GM10266 (cell line): ENCODE results near the gene CDH13.

Experiments
- DNase-seq: peaks from one replicate; pipeline ENCODE4 v3.0.0; 2012; ENCODE audit errors: extremely low spot score
- TF ChIP-seq, protein P1 (sequence below): IDR thresholded peaks from 2 replicates; pipeline ENCODE4 v1.5.1; 2012; ENCODE audit warnings: mild to moderate bottlenecking, low read depth; ENCODE audit not compliant: control insufficient read depth, insufficient read depth; ENCODE audit errors: missing control alignments

Gene CDH13

DNA sequence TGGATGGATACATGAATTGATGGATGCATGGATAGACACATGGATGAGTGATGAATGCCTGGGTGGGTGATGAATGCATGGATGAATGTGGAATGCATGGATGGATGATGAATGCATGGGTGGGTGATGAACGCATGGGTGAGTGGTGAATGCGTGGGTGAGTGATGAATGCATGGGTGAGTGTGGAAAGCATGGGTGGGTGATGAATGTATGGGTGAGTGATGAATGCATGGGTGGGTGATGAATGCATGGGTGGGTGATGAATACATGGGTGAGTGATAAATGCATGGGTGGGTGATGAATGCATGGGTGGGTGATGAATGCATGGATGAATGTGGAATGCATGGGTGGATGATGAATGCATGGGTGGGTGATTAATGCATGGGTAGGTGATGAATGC lies 1097.1 kb downstream of the CDH13 start:
- TF ChIP-seq, protein P1, sequence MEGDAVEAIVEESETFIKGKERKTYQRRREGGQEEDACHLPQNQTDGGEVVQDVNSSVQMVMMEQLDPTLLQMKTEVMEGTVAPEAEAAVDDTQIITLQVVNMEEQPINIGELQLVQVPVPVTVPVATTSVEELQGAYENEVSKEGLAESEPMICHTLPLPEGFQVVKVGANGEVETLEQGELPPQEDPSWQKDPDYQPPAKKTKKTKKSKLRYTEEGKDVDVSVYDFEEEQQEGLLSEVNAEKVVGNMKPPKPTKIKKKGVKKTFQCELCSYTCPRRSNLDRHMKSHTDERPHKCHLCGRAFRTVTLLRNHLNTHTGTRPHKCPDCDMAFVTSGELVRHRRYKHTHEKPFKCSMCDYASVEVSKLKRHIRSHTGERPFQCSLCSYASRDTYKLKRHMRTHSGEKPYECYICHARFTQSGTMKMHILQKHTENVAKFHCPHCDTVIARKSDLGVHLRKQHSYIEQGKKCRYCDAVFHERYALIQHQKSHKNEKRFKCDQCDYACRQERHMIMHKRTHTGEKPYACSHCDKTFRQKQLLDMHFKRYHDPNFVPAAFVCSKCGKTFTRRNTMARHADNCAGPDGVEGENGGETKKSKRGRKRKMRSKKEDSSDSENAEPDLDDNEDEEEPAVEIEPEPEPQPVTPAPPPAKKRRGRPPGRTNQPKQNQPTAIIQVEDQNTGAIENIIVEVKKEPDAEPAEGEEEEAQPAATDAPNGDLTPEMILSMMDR: no peak
- no peak for DNase-seq

DNA sequence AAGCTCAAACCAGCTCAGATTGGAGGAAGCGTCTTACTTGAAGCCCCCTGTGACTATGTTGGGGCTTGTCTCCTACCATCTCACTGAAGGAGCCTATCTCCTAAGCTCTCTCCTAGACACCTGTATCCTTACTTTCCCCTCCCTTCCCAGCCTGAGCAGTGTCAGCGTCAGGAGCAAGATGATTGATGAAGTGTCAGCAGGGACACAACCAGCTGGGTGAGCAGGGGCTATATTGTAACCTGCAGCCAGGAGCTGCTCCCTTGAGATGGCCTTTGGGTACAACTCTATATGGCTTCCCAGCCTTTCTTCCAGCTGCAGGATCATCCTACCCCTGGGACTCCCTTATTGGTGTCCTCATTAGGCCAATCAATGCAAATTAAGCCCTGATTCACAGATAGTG lies 1097.8 kb downstream of the CDH13 start:
- DNase-seq: no peak
- TF ChIP-seq, protein P1: no peak

DNA sequence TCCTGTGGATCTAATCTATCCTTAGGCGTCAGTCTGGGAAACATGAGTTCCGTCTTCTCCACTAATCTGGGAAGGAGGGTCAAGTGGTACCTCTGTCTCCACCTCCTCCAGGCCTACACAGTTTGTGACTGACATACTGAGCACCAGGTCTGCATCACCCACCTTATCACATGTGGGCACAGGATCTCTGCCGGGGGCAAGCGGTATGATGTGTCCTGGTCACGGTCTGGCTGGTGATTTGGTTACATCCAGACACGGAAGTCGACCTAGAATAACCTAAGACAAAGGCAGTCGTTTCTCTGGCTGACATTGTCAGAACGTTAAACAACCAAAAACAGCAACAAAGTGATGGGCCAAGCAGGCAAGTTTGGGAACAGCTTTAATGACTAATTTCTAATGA lies 1098.5 kb downstream of the CDH13 start:
- DNase-seq: no peak
- TF ChIP-seq, protein P1: no peak

DNA sequence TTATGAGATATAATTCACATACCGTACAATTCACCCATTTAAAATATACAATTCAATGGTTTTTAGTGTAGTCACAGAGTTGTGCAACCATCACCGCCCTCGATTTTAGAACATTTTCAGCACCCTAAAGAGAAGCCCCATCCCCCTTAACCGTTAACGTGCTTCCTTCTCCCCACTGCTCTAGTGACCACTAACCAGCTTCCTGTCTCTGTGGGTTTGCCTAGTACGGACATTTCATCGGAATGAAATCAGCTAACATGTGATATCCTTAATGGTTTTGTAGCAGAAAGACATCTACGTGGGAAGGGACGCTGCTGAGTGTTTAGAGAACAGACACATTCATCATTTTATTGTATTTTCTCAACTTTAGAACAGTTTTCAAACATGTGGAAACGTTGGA lies 1100.2 kb downstream of the CDH13 start:
- no peak for DNase-seq
- TF ChIP-seq, protein P1: no peak

DNA sequence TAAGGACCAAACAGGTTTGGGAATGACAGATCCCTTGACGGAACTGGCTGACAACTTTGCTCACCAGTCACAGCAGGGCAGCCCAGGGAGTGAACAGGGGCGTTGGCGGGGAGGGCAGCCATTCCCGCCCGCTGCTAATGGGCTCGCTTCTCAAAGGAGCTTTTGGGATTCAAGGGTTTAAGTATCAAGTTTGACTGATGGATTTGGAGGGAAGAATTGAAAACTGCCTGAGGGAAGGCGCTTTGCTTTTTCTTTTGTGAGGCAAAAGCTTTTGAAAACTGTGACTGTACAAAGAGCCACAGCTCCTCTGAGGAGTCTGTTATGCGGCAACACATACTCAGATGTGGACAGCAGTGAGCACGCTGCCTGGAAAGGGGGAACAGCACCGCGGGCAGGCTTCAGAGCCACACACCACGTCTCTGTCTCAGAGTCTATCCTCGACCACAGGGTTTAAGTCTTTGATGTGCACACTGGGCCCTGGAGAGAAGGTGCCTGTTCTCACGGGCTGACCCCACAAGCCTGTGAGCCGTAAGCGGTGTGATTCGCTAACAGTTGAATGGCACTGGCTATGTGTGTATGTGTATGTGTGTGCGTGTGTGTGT lies 1101.1 kb downstream of the CDH13 start:
- DNase-seq: no peak
- TF ChIP-seq, protein P1: no peak

DNA sequence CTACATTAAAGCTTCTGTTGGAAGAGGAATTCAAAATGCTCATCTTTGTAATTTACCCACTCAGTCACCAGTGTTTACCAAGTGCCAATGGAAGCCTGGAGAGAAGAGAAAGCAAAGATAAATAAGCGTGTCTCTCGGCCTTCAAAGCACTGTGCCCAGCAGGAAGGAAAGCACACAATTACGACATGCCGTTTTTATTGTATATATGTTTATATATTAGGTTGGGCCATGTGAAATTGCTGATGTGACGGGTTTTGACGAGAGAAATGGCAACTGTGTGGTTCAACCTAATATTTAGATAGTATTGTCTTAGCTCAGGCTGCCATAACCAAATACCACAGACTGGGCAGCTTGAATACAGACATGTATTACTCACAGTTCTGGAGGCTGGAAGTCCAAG lies 1101.7 kb downstream of the CDH13 start:
- TF ChIP-seq, protein P1: no peak
- DNase-seq: no peak

DNA sequence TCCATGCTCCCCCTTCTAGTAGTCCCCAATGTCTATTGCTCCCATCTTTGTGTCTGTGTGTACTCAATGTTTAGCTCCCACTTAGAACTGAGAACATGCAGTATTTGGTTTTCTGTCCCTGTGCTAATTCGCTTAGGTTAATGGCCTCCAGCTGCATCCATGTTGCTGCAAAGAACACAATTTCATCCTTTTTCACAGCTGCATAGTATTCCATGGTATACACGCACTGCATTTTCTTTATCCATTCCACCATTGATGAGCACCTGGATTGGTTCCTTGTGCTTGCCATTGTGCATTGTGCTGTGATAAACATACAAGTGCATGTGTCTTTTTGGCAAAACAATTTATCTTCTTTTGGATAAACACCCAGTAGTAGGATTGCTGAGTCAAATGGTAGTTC lies 1104.0 kb downstream of the CDH13 start:
- TF ChIP-seq, protein P1: no peak

More for the DNA sequence above, 1104.0 kb downstream of the CDH13 start:
- DNase-seq: no peak
